ENCODE data around the gene RPLP2.

RPLP2 gene

DNA sequence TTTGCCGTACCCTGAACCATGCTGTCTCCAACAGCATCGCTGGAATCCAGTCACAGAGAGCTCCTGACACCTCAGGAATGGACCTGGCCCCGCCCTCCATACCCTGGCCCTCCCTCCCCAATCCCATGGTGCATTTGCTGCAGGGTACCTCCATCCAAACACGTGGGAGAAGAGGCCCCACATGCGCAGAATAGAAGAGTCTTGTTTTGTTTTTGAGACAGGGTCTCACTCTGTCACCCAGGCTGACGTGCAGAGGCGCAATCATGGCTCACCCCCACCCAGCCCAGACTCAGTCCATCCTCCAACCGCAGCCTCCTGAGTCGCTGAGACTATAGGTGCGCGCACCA lies 6.6 kb downstream of the RPLP2 start:
- no peak for DNase-seq (ENCODE audit: low read depth)
- Histone ChIP-seq H3K4me1 (ENCODE audit: control insufficient read depth, insufficient read depth, low read length) (peaks cover 46% of the 10 kb centered on the region), H3K4me3 (ENCODE audit: low read length) (no peak overlapping the region), H3K27me3 (replicated peaks; ENCODE audit: control insufficient read depth, insufficient read depth, low read length) (no peaks in the 10 kb centered on the region), H3K9me3 (ENCODE audit: control insufficient read depth, low read length) (no peaks in the 10 kb centered on the region), H3K36me3 (ENCODE audit: control insufficient read depth, insufficient read depth, low read length, severe bottlenecking) (peaks cover 40% of the 10 kb centered on the region), H3K9ac (ENCODE audit: low read length) (peak overlapping the region; percentile 32)

DNA sequence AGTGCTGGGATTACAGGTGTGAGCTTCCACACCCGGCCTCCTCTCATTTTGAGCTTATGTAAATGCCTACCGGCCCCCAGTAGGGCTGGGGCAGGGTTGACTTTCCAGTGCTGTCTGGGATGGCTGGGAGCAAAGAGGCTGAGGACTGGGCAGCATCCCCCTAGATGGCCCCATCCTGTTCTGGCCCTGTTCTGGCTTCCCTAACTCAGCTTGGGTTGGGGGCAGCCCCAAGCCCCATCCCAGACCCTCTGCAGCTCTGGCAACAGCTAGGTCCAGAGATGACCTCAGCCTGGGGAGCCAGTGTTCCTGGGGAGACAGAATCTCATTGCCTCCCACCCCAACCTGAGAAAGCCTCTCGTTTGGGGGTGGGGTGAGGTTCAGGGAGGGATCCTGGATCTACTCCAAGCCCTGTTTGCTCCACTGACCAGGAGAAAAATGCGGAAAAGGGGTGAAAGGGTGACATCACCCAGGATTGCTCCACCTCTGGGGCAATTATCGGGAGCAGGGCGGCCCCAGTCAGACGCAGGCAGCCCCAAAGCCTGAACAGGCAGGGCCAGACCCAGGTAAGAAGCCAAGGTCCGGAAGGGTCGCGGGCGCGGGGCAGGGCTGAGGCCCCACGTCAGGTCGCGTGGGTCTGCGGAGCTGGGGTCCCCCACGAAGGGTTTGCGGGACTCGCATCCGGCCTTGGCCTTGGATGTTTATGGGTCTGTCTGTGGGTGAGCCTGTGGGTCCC lies 8.8 kb downstream of the RPLP2 start, which contains the start of gene PNPLA2:
TSS of gene PNPLA2 (plus strand) at position 519 of the 733 bp plus-strand sequence. CDS start 805 bp downstream, outside the sequence.
- Histone ChIP-seq H3K4me3 (ENCODE audit: low read length) (peak within 1 kb of the TSS; percentile 94), H3K9ac (ENCODE audit: low read length) (peak within 1 kb of the TSS; percentile 99), H3K36me3 (ENCODE audit: control insufficient read depth, insufficient read depth, low read length, severe bottlenecking) (peaks cover 40% of the 10 kb centered on the region), H3K9me3 (ENCODE audit: control insufficient read depth, low read length) (no peaks in the 10 kb centered on the region), H3K4me1 (ENCODE audit: control insufficient read depth, insufficient read depth, low read length) (peaks cover 36% of the 10 kb centered on the region), H3K27me3 (replicated peaks; ENCODE audit: control insufficient read depth, insufficient read depth, low read length) (no peaks in the 10 kb centered on the region)
- peak; percentile 72 for DNase-seq (ENCODE audit: low read depth)

DNA sequence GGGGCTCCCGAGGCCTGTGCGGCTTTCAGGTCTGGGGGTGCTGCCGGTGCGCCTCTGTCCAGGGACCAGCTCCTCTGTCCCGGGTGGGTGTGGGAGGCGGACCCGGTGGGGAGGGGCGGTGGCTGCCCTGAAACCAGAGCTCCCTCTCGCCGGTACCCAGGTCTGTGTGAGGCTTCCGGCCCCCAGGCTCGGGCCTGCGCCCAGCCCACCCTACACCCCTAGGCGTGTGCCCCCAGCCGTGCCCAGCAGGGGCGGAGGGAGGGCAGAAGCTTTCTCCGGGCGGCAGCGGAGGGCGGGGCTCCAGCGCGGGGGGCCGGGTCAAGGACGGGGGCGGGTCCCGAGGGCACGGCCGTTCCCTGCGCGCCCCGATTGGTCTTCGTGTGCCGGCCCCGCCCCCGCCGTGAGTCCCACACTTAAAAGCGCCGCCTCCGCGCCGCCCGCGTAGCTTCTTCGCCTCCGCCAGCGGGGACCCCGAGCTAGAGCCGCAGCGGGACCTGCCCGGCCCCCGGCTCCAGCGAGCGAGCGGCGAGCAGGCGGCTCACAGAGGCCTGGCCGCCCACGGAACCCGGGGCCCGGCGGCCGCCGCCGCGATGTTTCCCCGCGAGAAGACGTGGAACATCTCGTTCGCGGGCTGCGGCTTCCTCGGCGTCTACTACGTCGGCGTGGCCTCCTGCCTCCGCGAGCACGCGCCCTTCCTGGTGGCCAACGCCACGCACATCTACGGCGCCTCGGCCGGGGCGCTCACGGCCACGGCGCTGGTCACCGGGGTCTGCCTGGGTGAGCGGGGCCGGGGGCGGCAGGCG lies 9.6 kb downstream of the RPLP2 start:
- Histone ChIP-seq H3K9me3 (ENCODE audit: control insufficient read depth, low read length) (no peaks in the 10 kb centered on the region), H3K9ac (ENCODE audit: low read length) (peak overlapping the region; percentile 99), H3K4me1 (ENCODE audit: control insufficient read depth, insufficient read depth, low read length) (peaks cover 31% of the 10 kb centered on the region), H3K36me3 (ENCODE audit: control insufficient read depth, insufficient read depth, low read length, severe bottlenecking) (peaks cover 43% of the 10 kb centered on the region), H3K4me3 (ENCODE audit: low read length) (peak overlapping the region; percentile 94), H3K27me3 (replicated peaks; ENCODE audit: control insufficient read depth, insufficient read depth, low read length) (no peaks in the 10 kb centered on the region)
- DNase-seq (ENCODE audit: low read depth): peak; percentile 97

DNA sequence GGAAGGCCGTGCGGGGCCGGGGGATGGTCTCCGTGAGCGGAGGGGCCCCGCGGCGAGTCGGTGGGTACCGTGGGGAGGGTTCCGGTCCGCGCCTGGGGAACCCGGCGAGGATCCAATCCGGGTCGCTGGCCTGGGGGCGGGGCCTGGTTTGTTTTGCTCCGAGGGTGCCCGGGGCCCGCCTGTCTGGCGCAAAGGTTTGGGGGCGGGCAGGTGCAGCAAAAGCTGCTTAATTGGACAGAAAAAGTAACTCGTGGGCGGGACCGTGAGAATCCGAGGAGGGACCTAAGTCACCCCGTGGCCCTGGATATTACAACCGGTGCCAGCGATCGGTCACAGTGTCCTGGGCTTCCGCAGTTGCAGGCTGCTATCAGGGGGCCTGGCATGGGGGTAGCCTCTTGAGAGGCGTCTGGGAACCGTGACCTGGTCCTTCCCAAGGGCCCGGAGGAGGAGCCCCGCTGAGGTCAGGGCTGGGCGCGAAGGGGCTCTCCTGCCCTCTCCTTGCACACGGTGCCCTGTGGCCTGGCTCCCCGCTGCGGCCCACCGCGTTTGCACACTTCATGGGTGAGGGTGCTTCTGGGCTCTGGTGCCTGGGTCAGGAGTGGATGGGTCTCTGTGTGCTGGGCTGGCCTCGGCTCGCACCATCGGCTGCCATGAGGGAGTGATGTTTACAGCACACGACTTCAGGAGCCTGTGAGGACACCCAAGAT lies 10.3 kb downstream of the RPLP2 start:
- H3K4me3 ChIP-seq (ENCODE audit: low read length): peak overlapping the region; percentile 94
- no peaks in the 10 kb centered on the region for H3K27me3 ChIP-seq (replicated peaks; ENCODE audit: control insufficient read depth, insufficient read depth, low read length)
- peak; percentile 80 for DNase-seq (ENCODE audit: low read depth)
- H3K9me3 ChIP-seq (ENCODE audit: control insufficient read depth, low read length): no peaks in the 10 kb centered on the region
- H3K9ac ChIP-seq (ENCODE audit: low read length): peak overlapping the region; percentile 99
- peaks cover 51% of the 10 kb centered on the region for H3K36me3 ChIP-seq (ENCODE audit: control insufficient read depth, insufficient read depth, low read length, severe bottlenecking)
- H3K4me1 ChIP-seq (ENCODE audit: control insufficient read depth, insufficient read depth, low read length): peaks cover 32% of the 10 kb centered on the region

DNA sequence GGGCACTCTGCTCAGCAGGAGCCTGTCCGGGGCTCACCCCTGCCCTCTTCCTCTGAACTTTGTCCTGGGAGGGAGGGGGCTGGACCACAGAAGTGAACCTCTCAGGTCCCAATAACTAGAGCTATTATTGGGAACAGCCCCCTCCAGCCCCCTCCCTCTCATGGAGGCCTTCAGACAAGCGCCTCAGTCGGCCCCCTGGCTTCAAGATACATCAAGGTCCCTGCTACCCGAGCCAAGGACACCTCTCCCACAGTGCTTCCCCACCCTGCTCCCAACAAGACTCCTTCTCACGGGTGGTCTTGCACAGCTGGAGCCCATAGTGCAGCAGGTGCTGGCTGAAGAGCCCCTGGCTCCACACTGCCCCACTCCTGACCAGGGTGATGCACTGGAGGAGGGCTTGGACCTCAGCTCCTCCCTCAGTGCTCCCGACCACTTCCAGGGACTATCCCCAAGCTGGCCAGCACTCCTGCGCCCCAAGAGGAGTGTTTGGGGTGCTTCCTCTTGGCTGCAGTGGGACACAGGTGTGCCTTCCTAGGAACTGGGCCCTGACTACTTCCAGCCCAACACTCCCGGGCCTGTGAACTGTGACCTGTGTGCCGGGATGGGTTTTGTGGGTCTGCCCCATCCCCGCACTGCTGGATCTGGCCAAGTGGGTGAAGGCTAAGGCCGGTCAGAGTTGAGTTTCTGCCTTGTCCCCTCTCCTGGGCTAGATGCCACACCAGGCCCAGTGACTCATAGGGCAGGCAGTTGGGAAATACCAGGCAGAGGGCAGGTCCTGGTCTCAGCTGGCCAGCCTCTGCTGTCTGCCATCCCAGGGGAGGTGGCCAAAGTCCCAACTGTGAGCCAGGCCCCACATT lies 11.1 kb downstream of the RPLP2 start:
- no peaks in the 10 kb centered on the region for H3K27me3 ChIP-seq (replicated peaks; ENCODE audit: control insufficient read depth, insufficient read depth, low read length)
- H3K9ac ChIP-seq (ENCODE audit: low read length): peak overlapping the region; percentile 99
- H3K36me3 ChIP-seq (ENCODE audit: control insufficient read depth, insufficient read depth, low read length, severe bottlenecking): peaks cover 58% of the 10 kb centered on the region
- H3K4me3 ChIP-seq (ENCODE audit: low read length): peak overlapping the region; percentile 94
- peak; percentile 87 for DNase-seq (ENCODE audit: low read depth)
- peaks cover 36% of the 10 kb centered on the region for H3K4me1 ChIP-seq (ENCODE audit: control insufficient read depth, insufficient read depth, low read length)
- no peaks in the 10 kb centered on the region for H3K9me3 ChIP-seq (ENCODE audit: control insufficient read depth, low read length)

DNA sequence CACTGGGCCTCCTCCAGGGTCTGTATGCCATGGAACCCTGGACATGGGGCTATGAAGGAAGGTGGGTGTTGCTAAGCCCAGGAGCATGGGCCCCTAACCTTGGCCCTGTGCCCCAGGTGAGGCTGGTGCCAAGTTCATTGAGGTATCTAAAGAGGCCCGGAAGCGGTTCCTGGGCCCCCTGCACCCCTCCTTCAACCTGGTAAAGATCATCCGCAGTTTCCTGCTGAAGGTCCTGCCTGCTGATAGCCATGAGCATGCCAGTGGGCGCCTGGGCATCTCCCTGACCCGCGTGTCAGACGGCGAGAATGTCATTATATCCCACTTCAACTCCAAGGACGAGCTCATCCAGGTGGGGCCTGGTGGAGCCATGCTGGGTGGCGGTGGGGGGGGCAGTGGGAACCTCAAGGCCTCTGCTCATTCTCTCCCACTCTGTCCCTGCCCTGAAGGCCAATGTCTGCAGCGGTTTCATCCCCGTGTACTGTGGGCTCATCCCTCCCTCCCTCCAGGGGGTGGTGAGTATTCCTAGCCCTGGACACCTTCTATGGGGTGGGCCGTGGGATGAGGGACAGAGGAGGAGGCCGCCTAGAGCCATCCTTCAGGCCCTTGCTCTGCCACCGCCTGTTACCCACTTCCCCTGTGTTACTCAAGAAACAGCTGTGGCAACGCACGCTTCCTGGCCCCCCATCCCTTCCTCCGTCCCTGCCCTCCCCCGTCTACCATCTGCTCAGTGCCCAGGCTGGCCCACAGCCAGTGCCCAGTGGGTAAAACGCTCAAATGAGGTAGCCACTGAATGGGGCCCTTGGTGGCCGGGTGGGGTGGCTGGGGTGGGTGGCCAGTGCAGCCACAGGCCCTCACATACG lies 12.0 kb downstream of the RPLP2 start:
- no peak for DNase-seq (ENCODE audit: low read depth)
- Histone ChIP-seq H3K27me3 (replicated peaks; ENCODE audit: control insufficient read depth, insufficient read depth, low read length) (no peaks in the 10 kb centered on the region), H3K9me3 (ENCODE audit: control insufficient read depth, low read length) (no peaks in the 10 kb centered on the region), H3K4me1 (ENCODE audit: control insufficient read depth, insufficient read depth, low read length) (peaks cover 32% of the 10 kb centered on the region), H3K4me3 (ENCODE audit: low read length) (peak overlapping the region; percentile 94), H3K36me3 (ENCODE audit: control insufficient read depth, insufficient read depth, low read length, severe bottlenecking) (peaks cover 58% of the 10 kb centered on the region), H3K9ac (ENCODE audit: low read length) (peak overlapping the region; percentile 99)

DNA sequence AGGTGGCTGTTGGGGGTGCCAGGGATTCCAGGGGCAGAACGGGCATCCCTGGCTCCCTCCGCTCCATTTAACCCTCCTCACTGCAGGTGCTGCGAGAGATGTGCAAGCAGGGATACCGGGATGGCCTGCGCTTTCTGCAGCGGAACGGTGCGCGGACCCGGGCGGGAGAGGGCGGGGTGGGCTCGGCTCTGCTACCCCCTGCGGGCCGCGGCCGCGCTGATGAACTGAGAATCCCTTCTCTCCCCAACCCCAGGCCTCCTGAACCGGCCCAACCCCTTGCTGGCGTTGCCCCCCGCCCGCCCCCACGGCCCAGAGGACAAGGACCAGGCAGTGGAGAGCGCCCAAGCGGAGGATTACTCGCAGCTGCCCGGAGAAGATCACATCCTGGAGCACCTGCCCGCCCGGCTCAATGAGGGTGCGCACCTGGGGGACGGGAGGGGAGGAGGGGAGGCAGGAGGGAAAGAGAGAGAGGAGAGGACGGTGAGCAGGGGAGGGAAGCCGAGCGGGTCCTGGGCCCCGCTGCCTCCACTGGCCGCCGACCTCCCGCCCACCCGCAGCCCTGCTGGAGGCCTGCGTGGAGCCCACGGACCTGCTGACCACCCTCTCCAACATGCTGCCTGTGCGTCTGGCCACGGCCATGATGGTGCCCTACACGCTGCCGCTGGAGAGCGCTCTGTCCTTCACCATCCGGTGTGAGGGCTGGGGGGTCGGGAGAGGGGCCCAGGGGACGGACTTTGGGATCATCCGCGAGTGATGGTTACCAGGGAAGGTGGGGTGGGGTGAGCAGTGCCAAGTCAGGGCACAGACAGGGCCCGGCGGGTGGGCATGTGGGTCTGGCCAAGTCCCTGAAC lies 13.9 kb downstream of the RPLP2 start:
- peak overlapping the region; percentile 99 for H3K9ac ChIP-seq (ENCODE audit: low read length)
- H3K4me1 ChIP-seq (ENCODE audit: control insufficient read depth, insufficient read depth, low read length): peaks cover 27% of the 10 kb centered on the region
- peaks cover 58% of the 10 kb centered on the region for H3K36me3 ChIP-seq (ENCODE audit: control insufficient read depth, insufficient read depth, low read length, severe bottlenecking)
- H3K4me3 ChIP-seq (ENCODE audit: low read length): no peak overlapping the region
- no peak for DNase-seq (ENCODE audit: low read depth)
- H3K27me3 ChIP-seq (replicated peaks; ENCODE audit: control insufficient read depth, insufficient read depth, low read length): no peaks in the 10 kb centered on the region
- H3K9me3 ChIP-seq (ENCODE audit: control insufficient read depth, low read length): no peaks in the 10 kb centered on the region

DNA sequence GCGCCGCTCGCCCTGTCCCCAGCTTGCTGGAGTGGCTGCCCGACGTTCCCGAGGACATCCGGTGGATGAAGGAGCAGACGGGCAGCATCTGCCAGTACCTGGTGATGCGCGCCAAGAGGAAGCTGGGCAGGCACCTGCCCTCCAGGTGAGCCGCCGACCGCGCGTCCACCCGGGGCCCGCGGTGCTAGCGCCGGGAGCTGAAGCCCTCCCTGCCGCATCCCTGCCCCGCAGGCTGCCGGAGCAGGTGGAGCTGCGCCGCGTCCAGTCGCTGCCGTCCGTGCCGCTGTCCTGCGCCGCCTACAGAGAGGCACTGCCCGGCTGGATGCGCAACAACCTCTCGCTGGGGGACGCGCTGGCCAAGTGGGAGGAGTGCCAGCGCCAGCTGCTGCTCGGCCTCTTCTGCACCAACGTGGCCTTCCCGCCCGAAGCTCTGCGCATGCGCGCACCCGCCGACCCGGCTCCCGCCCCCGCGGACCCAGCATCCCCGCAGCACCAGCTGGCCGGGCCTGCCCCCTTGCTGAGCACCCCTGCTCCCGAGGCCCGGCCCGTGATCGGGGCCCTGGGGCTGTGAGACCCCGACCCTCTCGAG lies 14.6 kb downstream of the RPLP2 start:
- no peaks in the 10 kb centered on the region for H3K27me3 ChIP-seq (replicated peaks; ENCODE audit: control insufficient read depth, insufficient read depth, low read length)
- H3K36me3 ChIP-seq (ENCODE audit: control insufficient read depth, insufficient read depth, low read length, severe bottlenecking): peaks cover 58% of the 10 kb centered on the region
- H3K4me1 ChIP-seq (ENCODE audit: control insufficient read depth, insufficient read depth, low read length): peaks cover 34% of the 10 kb centered on the region
- no peak for DNase-seq (ENCODE audit: low read depth)
- H3K9ac ChIP-seq (ENCODE audit: low read length): no peak overlapping the region
- H3K4me3 ChIP-seq (ENCODE audit: low read length): no peak overlapping the region
- no peaks in the 10 kb centered on the region for H3K9me3 ChIP-seq (ENCODE audit: control insufficient read depth, low read length)

DNA sequence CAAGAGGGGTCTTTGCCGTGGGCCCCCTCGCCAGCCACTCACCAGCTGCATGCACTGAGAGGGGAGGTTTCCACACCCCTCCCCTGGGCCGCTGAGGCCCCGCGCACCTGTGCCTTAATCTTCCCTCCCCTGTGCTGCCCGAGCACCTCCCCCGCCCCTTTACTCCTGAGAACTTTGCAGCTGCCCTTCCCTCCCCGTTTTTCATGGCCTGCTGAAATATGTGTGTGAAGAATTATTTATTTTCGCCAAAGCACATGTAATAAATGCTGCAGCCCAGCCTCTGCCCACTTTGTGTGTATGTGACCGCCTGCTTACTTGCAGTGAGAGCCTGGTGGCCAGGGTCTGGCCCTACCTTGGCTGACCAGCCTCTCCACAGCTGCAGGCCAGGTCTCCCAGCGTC lies 15.2 kb downstream of the RPLP2 start:
- H3K9ac ChIP-seq (ENCODE audit: low read length): peak overlapping the region; percentile 20
- H3K27me3 ChIP-seq (replicated peaks; ENCODE audit: control insufficient read depth, insufficient read depth, low read length): no peaks in the 10 kb centered on the region
- peaks cover 39% of the 10 kb centered on the region for H3K4me1 ChIP-seq (ENCODE audit: control insufficient read depth, insufficient read depth, low read length)
- peaks cover 58% of the 10 kb centered on the region for H3K36me3 ChIP-seq (ENCODE audit: control insufficient read depth, insufficient read depth, low read length, severe bottlenecking)
- no peak overlapping the region for H3K4me3 ChIP-seq (ENCODE audit: low read length)
- DNase-seq (ENCODE audit: low read depth): no peak
- H3K9me3 ChIP-seq (ENCODE audit: control insufficient read depth, low read length): no peaks in the 10 kb centered on the region

Measured in adipocyte (in vitro differentiated cells).